Activated CD8-positive, alpha-beta memory T cell treated with anti-CD3 and anti-CD28 coated beads, Interleukin-2, amount 10 ng/mL, durations not matched to agents 7 days and 5 days (primary cell): ENCODE measurements around the gene THAP5. TPM values are rescaled to one million over a fixed set of nuclear protein-coding genes. Genes with fewer than 3 reads are reported as not detected.
A peak's percentile ranks its signal among the peaks of the same experiment; 100 is the strongest.

Source experiments
- ATAC-seq: fragments of 150-1000 bp; cut with Tn5 transposase; one replicate; pipeline ENCODE4 v1.10.0; 2021; ENCODE audit warnings: moderate library complexity
- CTCF ChIA-PET: fragments of 350-600 bp; sonication (Branson Sonifier 250); formaldehyde crosslinking; loops from one replicate; lab custom pipeline; 2021; ENCODE audit warnings: antibody characterized with exemption; lab: Charles Lee
- DNase-seq: peaks from one replicate; pipeline ENCODE4 v3.0.0-alpha.2; 2020
- H3K27ac Mint-ChIP-seq: one replicate; pipeline ENCODE4 v1.8.0; 2021; ENCODE audit warnings: mild to moderate bottlenecking, mixed read lengths
- H3K27me3 Mint-ChIP-seq: one replicate; pipeline ENCODE4 v1.8.0; 2021; ENCODE audit warnings: mixed read lengths
- H3K36me3 Mint-ChIP-seq: one replicate; pipeline ENCODE4 v1.8.0; 2021; ENCODE audit warnings: mild to moderate bottlenecking, mixed read lengths
- H3K4me1 Mint-ChIP-seq: one replicate; pipeline ENCODE4 v1.8.0; 2021; ENCODE audit warnings: mixed read lengths
- H3K4me3 Mint-ChIP-seq: one replicate; pipeline ENCODE4 v1.8.0; 2021; ENCODE audit warnings: mild to moderate bottlenecking, moderate library complexity, mixed read lengths
- H3K9me3 Mint-ChIP-seq: one replicate; pipeline ENCODE4 v1.8.0; 2022; ENCODE audit warnings: low read depth, mixed read lengths
- total RNA-seq, 2 experiments: library from RNA; stranded (reverse); gene quantifications; one replicate each; pipeline ENCODE4 v1.2.3, GENCODE V29; 2021

THAP5 gene
- total RNA-seq, 2 experiments from 2014 or later: 27.2 to 28.6 TPM

DNA sequence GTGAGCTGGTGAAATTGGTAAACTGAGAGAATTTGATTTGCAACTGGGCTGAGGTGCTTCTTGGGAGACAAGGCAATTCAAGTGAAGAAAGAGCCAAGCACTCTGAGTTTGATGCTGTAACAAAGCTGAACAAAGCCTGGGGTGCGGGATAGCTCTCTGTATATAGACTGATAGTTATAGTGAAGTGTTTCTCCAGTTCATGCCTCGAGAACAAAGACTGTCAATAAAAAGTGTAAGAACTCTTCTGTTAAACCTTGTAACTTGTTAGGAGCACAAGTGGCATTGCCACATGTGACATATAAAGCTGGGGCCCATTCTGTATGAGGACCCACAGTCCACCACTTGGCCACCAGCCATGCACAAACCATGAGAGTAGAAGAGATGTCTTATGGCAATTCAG lies 32.3 kb downstream of the THAP5 start:
- Mint-ChIP-seq H3K27ac (no peak overlapping the region), H3K4me1 (no peaks in the 10 kb centered on the region), H3K9me3 (no peaks in the 10 kb centered on the region), H3K27me3 (peaks cover 16% of the 10 kb centered on the region), H3K36me3 (no peaks in the 10 kb centered on the region), H3K4me3 (no peak overlapping the region)
- CTCF ChIA-PET: no interaction called here
- ATAC-seq: no peak
- no peak for DNase-seq

DNA sequence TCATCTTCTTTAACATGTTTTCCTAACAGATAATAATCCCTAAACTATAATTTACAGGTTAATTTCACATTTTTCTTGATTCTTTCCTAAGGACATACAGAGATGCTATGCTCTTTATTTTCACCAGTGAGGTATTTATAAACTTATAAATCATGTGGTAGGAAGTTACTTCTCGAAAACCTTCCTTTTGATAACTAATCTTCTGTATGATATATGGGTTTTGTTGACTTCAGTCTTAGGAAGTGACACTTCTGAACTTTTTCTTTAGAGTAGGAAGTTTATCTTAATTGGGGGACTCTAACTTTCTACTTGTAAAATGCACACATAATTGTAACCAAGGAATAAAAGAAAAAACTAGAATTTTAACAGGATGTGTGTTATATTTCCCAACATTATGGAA lies 33.8 kb downstream of the THAP5 start:
- H3K27ac Mint-ChIP-seq: no peak overlapping the region
- ATAC-seq (no peak), DNase-seq (no peak)
- no peak overlapping the region for H3K4me3 Mint-ChIP-seq
- peaks cover 19% of the 10 kb centered on the region for H3K27me3 Mint-ChIP-seq
- H3K4me1 Mint-ChIP-seq: no peaks in the 10 kb centered on the region
- CTCF ChIA-PET: no interaction called here
- H3K9me3 Mint-ChIP-seq: no peaks in the 10 kb centered on the region
- no peaks in the 10 kb centered on the region for H3K36me3 Mint-ChIP-seq

- CTCF ChIA-PET: interaction anchor here (0.8 kb wide), 1 partner anchor 12 kb away, joined by 3 read pairs; no protein-coding TSS in a partner anchor
- Mint-ChIP-seq H3K27ac (no peak overlapping the region), H3K36me3 (no peaks in the 10 kb centered on the region), H3K4me1 (no peaks in the 10 kb centered on the region), H3K27me3 (peaks cover 19% of the 10 kb centered on the region), H3K4me3 (no peak overlapping the region), H3K9me3 (no peaks in the 10 kb centered on the region)
- DNase-seq (no peak), ATAC-seq (no peak)
Observed at GRCh38 chr7:108535257-108535656, 34.2 kb downstream of the THAP5 start.

- no peak for ATAC-seq
- CTCF ChIA-PET: no interaction called here
- Mint-ChIP-seq H3K4me1 (no peaks in the 10 kb centered on the region), H3K9me3 (no peaks in the 10 kb centered on the region), H3K4me3 (no peak overlapping the region), H3K27me3 (peaks cover 19% of the 10 kb centered on the region), H3K27ac (no peak overlapping the region), H3K36me3 (no peaks in the 10 kb centered on the region)
- no peak for DNase-seq
Observed at GRCh38 chr7:108533712-108534111, 35.8 kb downstream of the THAP5 start.

- no peak overlapping the region for H3K27ac Mint-ChIP-seq
- DNase-seq: no peak
- CTCF ChIA-PET: interaction anchor here (1.6 kb wide), 1 partner anchor 40 kb away, joined by 3 read pairs; the partner anchor contains the start of gene THAP5
- H3K27me3 Mint-ChIP-seq: peaks cover 7% of the 10 kb centered on the region
- H3K36me3 Mint-ChIP-seq: no peaks in the 10 kb centered on the region
- no peak overlapping the region for H3K4me3 Mint-ChIP-seq
- no peak for ATAC-seq
- no peaks in the 10 kb centered on the region for H3K9me3 Mint-ChIP-seq
- H3K4me1 Mint-ChIP-seq: peaks cover 18% of the 10 kb centered on the region
Observed at GRCh38 chr7:108529341-108529740, 40.2 kb downstream of the THAP5 start.

DNA sequence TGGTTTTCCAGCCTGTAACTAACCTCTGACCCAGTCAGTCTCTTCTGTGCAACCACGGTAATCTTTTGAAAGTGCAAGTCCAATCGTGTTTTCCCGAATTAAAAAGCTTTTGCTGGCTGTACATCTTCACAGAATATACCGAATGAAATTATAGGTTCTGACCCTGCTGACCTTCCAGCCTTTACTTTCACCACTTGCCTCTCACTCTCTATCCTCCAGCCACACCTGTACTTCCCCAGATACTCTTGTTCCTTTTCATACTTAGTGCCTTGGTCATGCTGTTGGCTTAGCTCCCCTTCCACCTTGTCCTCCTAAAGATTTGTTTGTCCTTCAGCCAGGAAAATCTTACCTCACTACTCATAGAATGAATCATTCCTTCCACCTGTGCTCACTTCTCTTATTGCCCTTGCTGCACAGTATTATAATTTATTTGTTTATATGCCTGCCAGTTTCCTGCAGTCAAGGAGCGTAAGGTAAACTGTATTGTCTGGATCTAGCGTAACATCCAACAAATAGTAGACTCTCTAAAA lies 41.3 kb downstream of the THAP5 start:
- CTCF ChIA-PET: interaction anchor here (1.6 kb wide), 1 partner anchor 41 kb away, joined by 3 read pairs; the partner anchor contains the start of gene THAP5
- no peaks in the 10 kb centered on the region for H3K36me3 Mint-ChIP-seq
- no peak overlapping the region for H3K27ac Mint-ChIP-seq
- H3K9me3 Mint-ChIP-seq: no peaks in the 10 kb centered on the region
- no peak for DNase-seq
- no peak for ATAC-seq
- H3K4me3 Mint-ChIP-seq: no peak overlapping the region
- H3K27me3 Mint-ChIP-seq: peaks cover 7% of the 10 kb centered on the region
- peaks cover 29% of the 10 kb centered on the region for H3K4me1 Mint-ChIP-seq

DNA sequence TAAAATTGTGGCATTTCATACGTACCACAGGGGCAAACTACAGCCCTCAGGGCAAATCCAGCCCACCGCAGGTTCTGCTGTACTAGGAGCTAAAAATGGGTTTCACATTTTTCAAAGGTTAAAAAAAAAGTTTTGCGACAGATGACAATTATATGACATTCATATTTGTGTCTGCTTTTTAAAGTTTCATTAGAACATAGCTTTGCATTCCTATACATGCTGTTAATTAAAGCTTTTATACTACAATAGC lies 42.8 kb downstream of the THAP5 start:
- DNase-seq: no peak
- ATAC-seq: no peak
- Mint-ChIP-seq H3K36me3 (no peaks in the 10 kb centered on the region), H3K27ac (peak overlapping the region; percentile 98), H3K27me3 (no peaks in the 10 kb centered on the region), H3K4me3 (peak overlapping the region; percentile 90), H3K9me3 (no peaks in the 10 kb centered on the region), H3K4me1 (peaks cover 40% of the 10 kb centered on the region)
- CTCF ChIA-PET: interaction anchor here (1.9 to 2.0 kb wide), 2 partner anchors 9 to 30 kb away, joined by 5 to 6 read pairs; no protein-coding TSS in a partner anchor

- H3K27me3 Mint-ChIP-seq: no peaks in the 10 kb centered on the region
- peaks cover 2% of the 10 kb centered on the region for H3K36me3 Mint-ChIP-seq
- no peaks in the 10 kb centered on the region for H3K9me3 Mint-ChIP-seq
- CTCF ChIA-PET: interaction anchor here (0.9 to 2.0 kb wide), 3 partner anchors 9 to 45 kb away, joined by 3 to 6 read pairs (median 5); no protein-coding TSS in a partner anchor
- peaks cover 44% of the 10 kb centered on the region for H3K4me1 Mint-ChIP-seq
- peak; percentile 93 for ATAC-seq
- H3K4me3 Mint-ChIP-seq: peak within 1 kb of the TSS; percentile 90
- H3K27ac Mint-ChIP-seq: peak within 1 kb of the TSS; percentile 98
- DNase-seq: peak; percentile 100
Observed at GRCh38 chr7:108525985-108526767, 43.3 kb downstream of the THAP5 start, which contains the start of gene PNPLA8. Gene PNPLA8, minus strand, starts transcription at chr7:108526135. Its CDS starts 10,644 bp downstream, at chr7:108515491.

DNA sequence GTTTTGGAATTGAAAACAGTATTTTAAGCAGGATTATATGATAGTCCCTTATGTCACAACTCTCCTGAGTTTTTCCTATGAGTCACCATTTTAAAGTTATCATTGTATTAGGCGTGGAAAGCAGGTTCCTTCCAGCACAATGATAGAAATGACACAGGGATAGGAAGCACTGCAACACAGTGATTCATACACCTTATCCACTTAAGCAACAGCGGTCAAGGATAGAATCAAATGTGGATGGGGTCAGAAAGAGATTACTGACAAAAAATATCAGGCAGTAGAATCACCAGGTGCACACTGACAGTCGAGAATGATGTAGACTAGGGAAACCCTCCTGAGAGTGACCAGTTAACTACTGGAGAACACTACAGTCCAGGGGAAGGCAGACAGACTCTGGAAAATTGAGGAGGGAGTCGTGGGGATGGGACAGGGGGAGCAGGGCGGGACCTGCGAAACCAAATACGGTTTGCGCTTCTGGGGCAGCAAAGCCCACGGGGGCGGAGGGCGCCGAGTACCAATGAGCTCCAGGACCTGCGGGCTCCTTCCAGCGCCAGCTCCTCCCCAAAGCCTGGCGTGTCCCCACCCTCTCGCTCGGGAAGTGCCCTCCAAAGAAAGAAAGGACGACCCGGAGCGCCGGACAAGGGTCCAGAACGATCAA lies 44.0 kb downstream of the THAP5 start:
- Mint-ChIP-seq H3K36me3 (peaks cover 4% of the 10 kb centered on the region), H3K4me3 (peak overlapping the region; percentile 90), H3K9me3 (no peaks in the 10 kb centered on the region), H3K27me3 (no peaks in the 10 kb centered on the region), H3K27ac (peak overlapping the region; percentile 98), H3K4me1 (peaks cover 47% of the 10 kb centered on the region)
- DNase-seq: no peak
- CTCF ChIA-PET: interaction anchor here (0.9 to 2.0 kb wide), 3 partner anchors 8 to 46 kb away, joined by 3 to 6 read pairs (median 5); no protein-coding TSS in a partner anchor
- ATAC-seq: peak; percentile 63

GRCh38 chr7:108522780-108523179 lies 46.7 kb downstream of the THAP5 start:
- no peak for ATAC-seq
- no peak for DNase-seq
- Mint-ChIP-seq H3K4me3 (no peak overlapping the region), H3K9me3 (no peaks in the 10 kb centered on the region), H3K27ac (peak overlapping the region; percentile 6), H3K4me1 (peaks cover 46% of the 10 kb centered on the region), H3K36me3 (peaks cover 22% of the 10 kb centered on the region), H3K27me3 (no peaks in the 10 kb centered on the region)
- CTCF ChIA-PET: interaction anchor here (1.4 kb wide), 1 partner anchor 648 kb away, joined by 3 read pairs; no protein-coding TSS in a partner anchor

GRCh38 chr7:108517951-108518350 lies 51.6 kb downstream of the THAP5 start:
- no peak overlapping the region for H3K27ac Mint-ChIP-seq
- ATAC-seq (no peak), DNase-seq (no peak)
- CTCF ChIA-PET: interaction anchor here (0.8 kb wide), 1 partner anchor 9 kb away, joined by 5 read pairs; the partner anchor contains the start of gene PNPLA8
- H3K4me3 Mint-ChIP-seq: no peak overlapping the region
- peaks cover 18% of the 10 kb centered on the region for H3K4me1 Mint-ChIP-seq
- no peaks in the 10 kb centered on the region for H3K27me3 Mint-ChIP-seq
- peaks cover 39% of the 10 kb centered on the region for H3K36me3 Mint-ChIP-seq
- no peaks in the 10 kb centered on the region for H3K9me3 Mint-ChIP-seq

DNA sequence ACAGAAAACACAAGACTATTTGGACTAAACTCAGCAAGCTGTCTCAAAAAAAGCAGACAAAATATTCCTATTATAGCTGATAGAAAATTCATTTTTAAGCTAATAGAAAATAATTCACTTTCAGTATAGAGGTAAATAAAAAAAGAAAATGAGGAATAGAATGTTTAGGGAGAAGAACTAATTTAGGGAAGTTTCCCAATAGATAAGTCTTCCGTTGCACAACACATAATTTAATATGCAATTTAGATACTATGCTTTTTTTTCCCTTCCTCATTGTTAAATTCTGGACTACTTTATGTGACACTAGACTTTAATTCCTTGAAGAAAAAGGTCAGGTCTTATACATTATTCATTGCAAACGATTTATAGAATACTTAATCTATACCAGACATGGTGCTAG lies 53.9 kb downstream of the THAP5 start:
- Mint-ChIP-seq H3K9me3 (no peaks in the 10 kb centered on the region), H3K36me3 (peaks cover 45% of the 10 kb centered on the region), H3K27ac (no peak overlapping the region), H3K27me3 (no peaks in the 10 kb centered on the region), H3K4me1 (peaks cover 3% of the 10 kb centered on the region), H3K4me3 (no peak overlapping the region)
- DNase-seq: no peak
- CTCF ChIA-PET: no interaction called here
- no peak for ATAC-seq

- DNase-seq (no peak), ATAC-seq (no peak)
- Mint-ChIP-seq H3K27me3 (no peaks in the 10 kb centered on the region), H3K27ac (no peak overlapping the region), H3K4me3 (no peak overlapping the region), H3K36me3 (peaks cover 48% of the 10 kb centered on the region), H3K9me3 (no peaks in the 10 kb centered on the region), H3K4me1 (peaks cover 1% of the 10 kb centered on the region)
- CTCF ChIA-PET: no interaction called here
Observed at GRCh38 chr7:108515013-108515412, 54.5 kb downstream of the THAP5 start.
